HG03103 (cell line): ENCODE measurements around the gene PUS7L.
"Not testable (repeated sequence)": the region's sequence is repeated elsewhere in the genome, so short reads cannot be mapped to it uniquely, and the experiment has no call there.

Source experiments
- ATAC-seq: cut with Tn5 transposase; IDR thresholded peaks from one replicate; pipeline ENCODE4 v1.9.1; 2021; ENCODE audit warnings: low read depth; ENCODE audit not compliant: unreplicated experiment

PUS7L gene

GRCh38 chr12:43758728-43759563, at the start of gene PUS7L, which contains the start of gene IRAK4:
TSS of gene PUS7L (minus strand) at chr12:43758790. CDS start at chr12:43755245, 3,545 bp downstream.
TSS of gene IRAK4 (plus strand) at chr12:43758951. CDS start at chr12:43768112, 9,161 bp downstream.
- ATAC-seq: peak; percentile 96

- no peak for ATAC-seq
Observed at GRCh38 chr12:43807386-43807785, 48.8 kb upstream of the PUS7L start.

- no peak for ATAC-seq
Observed at GRCh38 chr12:43806737-43807072, 48.1 kb upstream of the PUS7L start.

- peak; percentile 92 for ATAC-seq
Observed at GRCh38 chr12:43805860-43806736, 47.5 kb upstream of the PUS7L start, which contains the start of gene TWF1. TSS of gene TWF1 (minus strand) at chr12:43806317. CDS start at chr12:43806245, 72 bp downstream.

- ATAC-seq: no peak
Observed at GRCh38 chr12:43805149-43805859, 46.7 kb upstream of the PUS7L start.

- no peak for ATAC-seq
Observed at GRCh38 chr12:43797561-43798217, 39.1 kb upstream of the PUS7L start.

GRCh38 chr12:43795716-43796280, 37.2 kb upstream of the PUS7L start:
- ATAC-seq: no peak

- ATAC-seq: no peak
Observed at GRCh38 chr12:43789941-43790340, 31.4 kb upstream of the PUS7L start.

GRCh38 chr12:43786899-43787693, 28.5 kb upstream of the PUS7L start:
- no peak for ATAC-seq

GRCh38 chr12:43776498-43776897, 17.9 kb upstream of the PUS7L start:
- peak; percentile 54 for ATAC-seq

GRCh38 chr12:43766291-43766690, 7.7 kb upstream of the PUS7L start:
- no peak for ATAC-seq

GRCh38 chr12:43764528-43764927, 5.9 kb upstream of the PUS7L start:
- ATAC-seq: no peak

- ATAC-seq: no peak
Observed at GRCh38 chr12:43763769-43764168, 5.2 kb upstream of the PUS7L start.

- ATAC-seq: no peak
Observed at GRCh38 chr12:43762596-43762995, 4.0 kb upstream of the PUS7L start.

GRCh38 chr12:43761500-43761899, 2.9 kb upstream of the PUS7L start:
- no peak for ATAC-seq

- no peak for ATAC-seq
Observed at GRCh38 chr12:43760396-43760795, 1.8 kb upstream of the PUS7L start.

GRCh38 chr12:43758247-43758727, 303 bp downstream of the PUS7L start:
- ATAC-seq: no peak

GRCh38 chr12:43754015-43754414, 4.6 kb downstream of the PUS7L start:
- ATAC-seq: no peak

- ATAC-seq: not testable (repeated sequence)
Observed at GRCh38 chr12:43751360-43751759, 7.2 kb downstream of the PUS7L start.
